Mammary epithelial cell (primary cell): Measurements from ENCODE around the gene BICD1.

Source experiments
- EZH2 ChIP-seq: IDR thresholded peaks from 2 replicates; pipeline ENCODE4 v1.6.1; 2012; ENCODE audit warnings: low read length, inconsistent platforms, borderline replicate concordance
- TF ChIP-seq, protein P1 (sequence below), 2 donors: IDR thresholded peaks in 1 of 2; conservative IDR thresholded peaks in 1 of 2; 2 replicates each; pipeline ENCODE4 v1.5.1; 2011 to 2012; ENCODE audit warnings: inconsistent platforms in 2 of 2, low read length in 2 of 2, mild to moderate bottlenecking in 2 of 2, control low read depth in 1 of 2, low read depth in 1 of 2; ENCODE audit not compliant: insufficient read depth in 1 of 2; ENCODE audit errors: extremely low read depth in 1 of 2

DNA sequence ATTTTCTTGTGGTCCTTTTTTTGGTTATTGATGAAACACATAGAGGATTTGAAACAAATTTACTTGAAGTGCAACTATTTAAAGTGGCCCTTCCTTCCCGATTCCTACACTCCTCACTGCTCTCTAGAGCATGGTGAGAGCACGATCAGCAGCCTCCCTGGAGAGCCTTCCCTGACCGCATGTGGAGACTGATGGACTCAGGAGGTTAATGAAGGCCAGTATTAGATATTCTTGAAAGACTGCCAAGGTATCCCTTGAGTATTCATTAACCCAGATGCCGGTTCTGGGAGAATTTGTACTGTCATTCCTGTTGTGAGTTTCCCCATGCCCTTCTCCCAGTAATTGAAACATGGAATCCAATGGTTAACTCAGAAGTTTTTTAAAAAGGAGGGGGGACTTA lies 189.9 kb downstream of the BICD1 start:
- no peak for TF ChIP-seq EZH2
- TF ChIP-seq, protein P1, sequence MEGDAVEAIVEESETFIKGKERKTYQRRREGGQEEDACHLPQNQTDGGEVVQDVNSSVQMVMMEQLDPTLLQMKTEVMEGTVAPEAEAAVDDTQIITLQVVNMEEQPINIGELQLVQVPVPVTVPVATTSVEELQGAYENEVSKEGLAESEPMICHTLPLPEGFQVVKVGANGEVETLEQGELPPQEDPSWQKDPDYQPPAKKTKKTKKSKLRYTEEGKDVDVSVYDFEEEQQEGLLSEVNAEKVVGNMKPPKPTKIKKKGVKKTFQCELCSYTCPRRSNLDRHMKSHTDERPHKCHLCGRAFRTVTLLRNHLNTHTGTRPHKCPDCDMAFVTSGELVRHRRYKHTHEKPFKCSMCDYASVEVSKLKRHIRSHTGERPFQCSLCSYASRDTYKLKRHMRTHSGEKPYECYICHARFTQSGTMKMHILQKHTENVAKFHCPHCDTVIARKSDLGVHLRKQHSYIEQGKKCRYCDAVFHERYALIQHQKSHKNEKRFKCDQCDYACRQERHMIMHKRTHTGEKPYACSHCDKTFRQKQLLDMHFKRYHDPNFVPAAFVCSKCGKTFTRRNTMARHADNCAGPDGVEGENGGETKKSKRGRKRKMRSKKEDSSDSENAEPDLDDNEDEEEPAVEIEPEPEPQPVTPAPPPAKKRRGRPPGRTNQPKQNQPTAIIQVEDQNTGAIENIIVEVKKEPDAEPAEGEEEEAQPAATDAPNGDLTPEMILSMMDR (conservative IDR thresholded peaks at IDR 0.05 in 1 of 2, IDR thresholded peaks at IDR 0.05 in 1 of 2; ENCODE audit: extremely low read depth in 1 of 2, insufficient read depth in 1 of 2, low read depth in 1 of 2, low read length in 2 of 2): no peak
